Stimulated activated CD8-positive, alpha-beta memory T cell treated with anti-CD3 and anti-CD28 coated beads, Interleukin-4, amount 100 ng/mL, for 48 hours (primary cell): ENCODE results near the gene FAM20C.

ENCODE experiments used
- DNase-seq: peaks from one replicate; pipeline ENCODE4 v3.0.0-alpha.2; 2020

Gene FAM20C

GRCh38 chr7:247636-248035 is 55.3 kb downstream of the FAM20C start:
- no peak for DNase-seq

- no peak for DNase-seq
Measured at GRCh38 chr7:248732-249435, 56.5 kb downstream of the FAM20C start.

DNA sequence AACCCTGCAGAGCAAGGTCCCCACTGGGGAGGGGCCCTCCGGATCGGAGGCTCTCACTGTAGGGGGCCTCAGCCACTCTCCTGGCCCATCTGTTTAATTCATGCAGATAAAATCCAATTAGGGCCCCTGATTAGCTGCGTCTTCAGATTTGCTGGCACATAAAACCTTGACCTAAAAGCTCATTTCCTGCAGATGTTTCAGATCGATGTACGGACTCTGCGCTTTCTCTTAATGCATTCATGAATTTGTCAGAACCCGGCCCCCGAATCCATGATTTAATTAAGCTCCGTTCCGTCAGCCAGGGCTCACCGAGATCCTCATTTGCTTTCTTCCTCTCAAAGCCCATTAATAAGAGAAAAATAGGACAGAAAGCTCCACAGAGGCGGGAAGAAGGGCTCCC is 57.6 kb downstream of the FAM20C start:
- DNase-seq = no peak

DNA sequence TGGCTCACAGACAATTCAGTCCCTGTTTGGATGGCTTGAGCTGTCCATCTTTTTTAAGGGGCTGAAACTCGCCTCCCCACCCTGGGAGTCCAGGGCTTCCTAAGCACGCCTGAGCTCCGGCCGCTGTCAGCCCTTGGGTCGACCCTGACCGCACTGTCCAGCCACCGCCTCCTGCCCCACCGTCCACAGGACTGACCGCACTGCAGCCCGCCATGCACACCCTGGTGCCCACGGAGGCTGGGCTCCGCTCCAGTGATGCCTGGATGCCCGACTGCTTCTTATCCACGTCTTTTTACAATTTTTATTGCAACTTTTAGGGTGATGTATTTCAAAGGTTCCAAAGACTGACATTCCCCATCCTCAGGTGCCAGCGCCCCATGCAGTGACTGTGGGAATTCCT is 58.2 kb downstream of the FAM20C start:
- DNase-seq = no peak

GRCh38 chr7:251005-251404 is 58.6 kb downstream of the FAM20C start:
- no peak for DNase-seq

GRCh38 chr7:251446-252175 is 59.2 kb downstream of the FAM20C start:
- no peak for DNase-seq

DNA sequence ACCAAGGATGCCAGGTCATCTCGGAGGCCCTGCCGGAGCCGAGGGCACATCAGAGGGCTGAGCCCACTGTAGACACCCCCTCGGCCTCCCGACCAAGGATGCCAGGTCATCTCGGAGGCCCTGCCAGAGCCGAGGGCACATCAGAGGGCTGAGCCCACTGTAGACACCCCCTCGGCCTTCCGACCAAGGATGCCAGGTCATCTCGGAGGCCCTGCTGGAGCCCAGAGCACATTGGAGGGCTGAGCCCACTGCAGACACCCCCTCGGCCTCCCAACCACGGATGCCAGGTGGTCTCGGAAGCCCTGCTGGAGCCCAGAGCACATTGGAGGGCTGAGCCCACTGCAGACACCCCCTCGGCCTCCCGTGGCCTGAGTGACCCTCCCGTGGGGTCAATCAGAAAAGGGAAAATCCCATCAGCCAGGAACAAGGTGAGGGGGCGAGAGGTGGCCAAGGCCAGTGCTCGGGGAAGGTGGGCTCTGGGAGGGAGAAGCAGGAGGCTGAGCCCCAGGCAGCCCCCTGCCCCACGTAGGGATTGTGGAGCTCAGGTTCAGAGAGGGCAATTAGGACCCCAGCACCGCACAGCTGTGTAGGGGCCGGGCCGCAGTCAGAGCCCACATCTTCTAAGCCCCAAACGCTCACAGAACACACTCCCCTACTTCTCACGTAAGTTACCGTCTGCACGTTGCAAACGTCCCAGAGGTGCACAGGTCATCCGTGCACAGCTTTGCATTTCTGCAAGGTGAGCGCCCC is 60.0 kb downstream of the FAM20C start:
- DNase-seq = no peak

GRCh38 chr7:252981-253380 is 60.6 kb downstream of the FAM20C start:
- DNase-seq = no peak

DNA sequence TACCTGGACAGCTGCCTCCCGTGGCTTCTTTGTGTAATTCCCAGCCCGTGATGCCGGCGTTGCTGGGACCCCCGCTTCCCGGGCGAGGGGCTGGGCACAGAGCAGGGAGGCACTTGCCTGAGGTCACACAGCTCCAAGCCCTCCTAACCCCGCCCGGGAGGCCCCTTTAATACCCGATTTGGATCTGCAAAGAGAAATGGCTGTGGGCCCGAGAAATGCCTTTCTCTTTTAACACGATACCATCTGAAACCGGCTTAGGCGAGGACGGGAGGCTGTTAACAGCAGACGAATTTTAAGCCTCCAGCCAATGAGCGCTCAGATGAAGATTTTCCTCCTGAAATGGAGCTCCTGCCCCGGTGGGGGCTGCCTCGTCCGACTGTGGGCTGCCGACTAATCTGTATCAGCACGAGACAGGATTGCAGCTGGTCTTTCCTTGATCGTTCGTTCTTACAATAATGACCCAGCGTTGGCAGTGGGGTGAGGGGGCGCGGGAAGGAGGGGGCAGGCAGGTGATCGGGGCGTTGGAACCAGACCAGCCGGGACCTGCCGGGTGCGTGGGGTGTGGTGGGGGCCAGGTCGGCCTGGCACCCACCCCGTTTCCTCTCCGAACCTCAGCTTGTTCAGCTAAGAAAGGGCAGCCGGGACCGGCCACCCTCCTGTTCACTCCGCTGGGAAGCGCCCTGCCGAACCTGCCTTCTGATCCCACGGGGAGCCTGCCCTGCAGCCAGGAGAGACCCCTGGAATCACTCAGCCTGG is 61.4 kb downstream of the FAM20C start:
- no peak for DNase-seq

DNA sequence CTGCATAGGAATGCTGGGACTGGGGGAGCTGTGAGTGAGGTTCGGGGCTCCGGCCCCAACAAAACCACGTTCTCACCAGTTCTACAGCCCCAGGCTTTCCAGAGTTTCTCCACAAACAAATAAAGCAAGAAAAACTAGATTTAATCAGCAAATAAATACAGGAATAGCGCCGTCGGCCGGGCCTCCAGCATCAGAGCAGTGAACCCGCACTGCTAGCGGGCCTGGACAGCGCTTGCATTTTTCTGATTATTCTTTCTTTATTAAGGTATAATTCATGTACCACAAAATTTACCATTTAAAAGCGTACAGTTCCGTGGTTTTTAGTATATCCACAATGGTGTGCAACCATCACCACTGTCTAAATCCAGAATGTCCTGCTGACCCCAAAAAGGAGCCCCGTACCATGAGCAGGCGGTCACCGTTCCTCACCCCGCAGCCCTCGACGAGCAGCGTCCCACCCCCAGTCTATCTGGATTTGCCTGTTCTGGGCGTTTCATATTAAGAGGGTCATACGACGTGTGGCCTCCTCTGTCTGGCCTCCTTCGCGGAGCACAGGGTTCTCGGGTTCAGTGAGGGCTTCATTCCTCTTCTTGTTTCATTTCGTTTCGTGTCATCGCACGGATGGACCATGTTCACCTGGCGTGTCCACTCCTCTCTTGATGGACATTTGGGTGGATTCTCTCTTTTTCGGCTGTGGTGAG is 62.1 kb downstream of the FAM20C start:
- DNase-seq = no peak

GRCh38 chr7:255038-255435 is 62.7 kb downstream of the FAM20C start:
- no peak for DNase-seq

- DNase-seq = no peak
Measured at GRCh38 chr7:255721-256361, 63.5 kb downstream of the FAM20C start.

DNA sequence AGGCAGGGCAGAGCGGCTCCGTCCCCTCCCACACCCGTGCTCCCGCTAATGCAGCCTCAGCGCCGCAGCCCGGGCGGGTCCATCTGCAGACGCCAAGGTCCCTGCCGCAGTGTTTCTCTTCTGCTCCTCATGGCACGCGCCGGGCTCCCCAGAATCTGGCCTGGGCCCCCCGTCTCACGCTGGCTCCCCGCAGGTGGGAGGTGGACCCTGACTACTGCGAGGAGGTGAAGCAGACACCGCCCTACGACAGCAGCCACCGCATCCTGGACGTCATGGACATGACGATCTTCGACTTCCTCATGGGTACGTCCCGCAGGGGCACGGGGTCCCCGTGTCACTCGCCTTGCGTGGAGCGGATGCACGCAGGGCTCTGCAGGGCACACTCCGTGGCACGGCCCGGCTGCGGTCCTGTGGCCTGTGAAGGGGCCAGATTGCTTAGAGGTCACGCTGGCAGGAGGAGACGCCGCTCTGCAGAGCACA is 64.1 kb downstream of the FAM20C start:
- no peak for DNase-seq

GRCh38 chr7:256981-257646 is 64.7 kb downstream of the FAM20C start:
- DNase-seq = no peak

GRCh38 chr7:257647-257992 is 65.2 kb downstream of the FAM20C start:
- DNase-seq = no peak

DNA sequence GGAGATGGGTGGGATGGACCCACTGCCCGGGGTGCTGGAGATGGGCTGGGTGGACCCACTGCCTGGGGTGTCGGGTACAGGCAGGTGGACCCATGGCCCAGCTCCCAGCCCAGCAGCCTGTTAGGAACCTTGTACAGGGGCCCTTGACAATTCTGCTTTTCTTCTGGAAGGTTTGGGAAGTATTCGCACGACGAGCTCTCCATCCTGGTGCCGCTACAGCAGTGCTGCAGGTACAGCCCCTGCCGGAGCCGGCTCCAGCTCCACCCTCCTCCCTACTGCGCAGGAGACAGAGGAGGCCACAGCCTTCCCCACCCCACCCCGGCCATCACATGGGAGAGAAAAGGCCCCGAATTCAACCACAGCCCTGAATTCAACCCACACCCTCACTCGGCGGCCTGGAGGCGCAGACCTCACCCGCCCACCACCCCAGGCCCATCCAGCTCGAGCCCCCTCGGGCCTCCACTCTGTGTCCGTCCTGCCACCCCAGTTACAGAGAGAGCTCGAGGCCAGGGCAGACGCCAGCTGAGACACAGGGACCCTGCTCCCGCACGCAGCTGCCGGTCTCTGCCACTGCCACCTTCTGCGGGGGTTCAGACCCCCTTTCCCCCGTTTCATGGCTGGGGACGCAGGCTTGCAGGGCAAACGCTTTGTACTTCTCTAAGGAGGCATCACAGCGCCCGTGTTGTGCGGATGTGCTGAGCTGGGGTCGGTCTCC is 66.3 kb downstream of the FAM20C start:
- DNase-seq = no peak

DNA sequence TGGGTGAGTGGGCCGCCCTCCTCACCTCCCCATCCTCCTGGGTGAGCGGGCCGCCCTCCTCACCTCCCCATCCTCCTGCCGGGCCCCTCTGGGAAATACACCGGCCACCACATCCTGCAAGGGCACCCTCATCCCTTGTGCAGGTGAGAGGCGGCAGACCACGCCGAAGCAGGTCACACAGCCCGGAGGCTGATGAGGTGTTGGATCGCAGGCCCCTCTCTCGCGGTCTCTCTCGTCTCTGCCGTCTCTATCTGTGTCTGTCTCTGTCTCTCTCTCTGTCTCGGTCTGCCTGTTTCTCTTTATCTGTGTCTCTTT is 66.8 kb downstream of the FAM20C start:
- no peak for DNase-seq

GRCh38 chr7:259751-260405 is 67.5 kb downstream of the FAM20C start:
- DNase-seq = no peak

DNA sequence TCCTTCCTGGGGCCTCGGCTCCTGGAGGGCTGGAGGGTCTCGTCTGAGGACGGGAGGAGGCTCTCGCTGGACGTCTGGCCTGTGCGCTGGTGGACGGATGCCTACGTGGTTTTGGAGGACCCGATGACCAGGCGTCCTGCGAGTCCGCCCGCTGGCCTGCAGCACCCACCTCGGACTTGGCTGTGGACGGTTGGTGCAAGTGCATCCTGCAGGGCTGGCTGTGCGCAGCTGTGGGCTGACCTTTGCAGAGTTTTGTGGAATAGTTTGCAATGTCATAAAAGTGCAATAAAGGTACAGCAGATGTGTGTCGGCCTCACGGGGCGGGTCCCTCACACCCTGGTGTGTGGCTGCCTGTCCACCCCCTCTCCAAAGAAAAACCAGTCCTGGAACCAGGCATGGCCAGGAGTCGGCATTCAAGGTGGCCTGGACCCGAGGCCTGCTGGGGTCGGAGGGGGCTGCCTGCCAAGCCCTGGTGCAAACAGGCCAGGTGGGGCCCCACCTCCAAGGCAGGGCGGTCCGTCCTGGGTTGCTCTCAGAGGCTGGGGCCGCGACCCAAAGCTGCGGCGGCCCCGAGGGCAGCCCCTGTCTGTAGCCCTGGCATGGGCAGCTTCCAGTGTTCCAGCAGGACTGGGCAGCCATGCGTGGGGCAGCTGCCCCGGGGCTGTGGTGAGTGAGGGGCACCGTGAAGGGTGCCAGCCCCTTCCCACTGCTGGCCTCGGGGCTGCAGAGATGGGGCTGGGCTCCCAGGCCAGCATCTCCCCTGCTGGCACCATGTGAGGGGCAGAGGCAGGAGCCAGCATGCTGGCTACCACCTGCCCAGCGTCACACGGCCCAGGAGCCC is 68.3 kb downstream of the FAM20C start:
- DNase-seq = no peak
